ENCODE results near the gene CAMTA1.
"Not testable (repeated sequence)": the region's sequence is repeated elsewhere in the genome, so short reads cannot be mapped to it uniquely, and the experiment has no call there.

Gene CAMTA1

DNA sequence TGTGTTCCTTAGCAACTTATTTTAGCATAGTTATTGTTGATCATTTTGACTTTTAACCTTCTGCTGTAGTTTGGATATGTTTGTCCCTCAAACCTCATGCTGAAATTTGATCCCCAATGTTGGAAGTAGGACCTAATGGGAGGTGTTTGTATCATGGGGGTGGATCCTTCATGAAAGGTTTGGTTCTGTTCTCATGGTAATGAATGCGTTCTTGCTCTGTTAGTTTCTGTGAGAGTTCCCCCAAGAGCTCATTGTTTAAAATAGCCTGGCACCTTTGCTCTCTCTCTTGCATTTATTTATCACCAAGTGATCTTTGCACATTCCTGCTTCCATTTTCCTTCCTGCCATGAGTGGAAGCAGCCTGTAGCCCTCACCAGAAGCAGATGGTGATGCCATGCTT, 613.7 kb downstream of the CAMTA1 start:
- no peak for DNase-seq (ENCODE audit: low read depth in 1 of 2, low spot score in 1 of 2)

DNA sequence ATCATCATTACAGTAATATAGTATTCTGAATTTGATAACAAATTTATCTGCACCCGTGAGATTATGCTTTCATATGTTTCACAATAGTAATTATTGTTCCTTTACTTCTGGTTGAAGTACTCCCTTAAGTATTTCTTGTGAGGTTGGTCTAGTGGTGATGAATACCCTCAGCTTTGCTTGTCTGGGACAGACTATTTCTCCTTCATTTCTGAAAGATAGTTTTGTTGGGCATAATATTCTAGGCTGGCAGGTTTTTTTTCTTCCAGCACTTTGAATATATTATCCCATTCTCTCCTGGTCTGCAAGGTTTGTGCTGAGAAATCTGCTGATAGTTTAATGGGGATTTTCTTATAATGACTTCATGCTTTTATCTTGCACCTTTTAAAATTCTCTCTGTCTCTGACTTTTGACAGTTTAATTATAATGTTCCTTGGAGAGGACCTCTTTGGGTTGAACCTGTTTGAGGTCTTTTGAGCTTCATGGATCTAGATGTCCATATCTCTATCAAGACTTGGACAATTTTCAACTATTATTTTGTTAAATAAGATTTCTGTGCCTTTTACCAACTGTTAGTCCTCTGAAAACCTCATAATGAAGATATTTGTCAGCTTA, 614.4 kb downstream of the CAMTA1 start:
- DNase-seq (ENCODE audit: low read depth in 1 of 2, low spot score in 1 of 2), result no peak

DNA sequence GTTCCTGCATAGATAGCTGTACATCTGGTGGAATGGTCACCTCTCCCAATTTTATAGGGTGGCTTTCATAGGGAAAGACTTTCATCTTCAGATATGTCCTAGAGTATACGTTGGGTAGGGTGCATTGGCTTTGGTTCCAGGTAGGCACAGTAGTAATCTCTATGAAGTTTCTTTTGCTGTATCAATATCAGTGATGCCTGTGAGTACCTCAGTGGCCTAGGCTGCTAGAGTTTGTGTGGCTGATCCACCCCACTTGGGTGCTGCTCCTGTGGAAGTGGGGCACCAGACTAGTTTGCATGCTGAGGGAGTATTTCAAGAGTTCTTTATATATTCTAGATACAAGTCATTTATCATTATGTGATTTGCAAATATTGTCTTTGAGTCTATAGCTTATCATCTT, 615.3 kb downstream of the CAMTA1 start:
- no peak for DNase-seq (ENCODE audit: low read depth in 1 of 2, low spot score in 1 of 2)

- DNase-seq (ENCODE audit: low read depth in 1 of 2, low spot score in 1 of 2), result no peak
These were observed 616.7 kb downstream of the CAMTA1 start for GRCh38 chr1:7401814-7402547.

DNA sequence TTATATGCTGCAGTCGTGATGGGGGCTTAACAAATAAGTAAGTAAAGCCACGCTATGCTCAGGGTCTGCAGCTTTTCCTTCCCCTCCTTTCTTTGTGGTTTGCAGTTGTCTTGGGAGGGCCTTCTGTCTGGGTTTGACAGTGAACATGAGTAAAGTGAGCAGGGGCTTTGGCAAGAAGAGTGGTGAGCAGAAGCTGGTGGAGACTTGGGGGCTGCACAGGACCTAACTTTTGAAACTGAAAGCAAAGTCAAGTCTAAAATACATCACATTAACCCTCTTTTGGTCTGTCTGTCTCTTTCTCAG, 617.2 kb downstream of the CAMTA1 start:
- DNase-seq (ENCODE audit: low read depth in 1 of 2, low spot score in 1 of 2), result no peak

- no peak for DNase-seq (ENCODE audit: low read depth in 1 of 2, low spot score in 1 of 2)
These were observed 618.2 kb downstream of the CAMTA1 start for GRCh38 chr1:7403265-7404045.

GRCh38 chr1:7404046-7404742, 618.9 kb downstream of the CAMTA1 start:
- no peak for DNase-seq (ENCODE audit: low read depth in 1 of 2, low spot score in 1 of 2)

- no peak for DNase-seq (ENCODE audit: low read depth in 1 of 2, low spot score in 1 of 2)
These were observed 620.7 kb downstream of the CAMTA1 start for GRCh38 chr1:7405844-7406500.

GRCh38 chr1:7406641-7407543, 621.6 kb downstream of the CAMTA1 start:
- DNase-seq (ENCODE audit: low read depth in 1 of 2, low spot score in 1 of 2), result no peak

DNA sequence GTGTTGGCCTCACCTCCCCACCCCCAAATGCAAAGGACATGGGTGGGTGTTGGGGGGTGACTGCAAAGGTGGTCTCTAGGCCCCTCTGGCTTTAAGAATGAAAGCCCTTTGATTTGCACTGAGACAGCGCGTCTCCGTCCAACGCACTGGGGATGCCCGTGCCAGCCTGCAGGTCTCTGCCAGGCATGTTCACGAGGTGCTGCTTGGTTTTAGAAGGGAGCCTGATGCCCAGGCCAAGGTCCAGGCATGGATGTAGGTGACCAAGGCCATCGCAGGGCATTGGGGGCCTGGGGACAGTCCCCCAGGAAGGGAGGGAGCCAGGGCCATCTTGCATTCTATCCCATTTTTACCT, 622.3 kb downstream of the CAMTA1 start:
- no peak for DNase-seq (ENCODE audit: low read depth in 1 of 2, low spot score in 1 of 2)

DNA sequence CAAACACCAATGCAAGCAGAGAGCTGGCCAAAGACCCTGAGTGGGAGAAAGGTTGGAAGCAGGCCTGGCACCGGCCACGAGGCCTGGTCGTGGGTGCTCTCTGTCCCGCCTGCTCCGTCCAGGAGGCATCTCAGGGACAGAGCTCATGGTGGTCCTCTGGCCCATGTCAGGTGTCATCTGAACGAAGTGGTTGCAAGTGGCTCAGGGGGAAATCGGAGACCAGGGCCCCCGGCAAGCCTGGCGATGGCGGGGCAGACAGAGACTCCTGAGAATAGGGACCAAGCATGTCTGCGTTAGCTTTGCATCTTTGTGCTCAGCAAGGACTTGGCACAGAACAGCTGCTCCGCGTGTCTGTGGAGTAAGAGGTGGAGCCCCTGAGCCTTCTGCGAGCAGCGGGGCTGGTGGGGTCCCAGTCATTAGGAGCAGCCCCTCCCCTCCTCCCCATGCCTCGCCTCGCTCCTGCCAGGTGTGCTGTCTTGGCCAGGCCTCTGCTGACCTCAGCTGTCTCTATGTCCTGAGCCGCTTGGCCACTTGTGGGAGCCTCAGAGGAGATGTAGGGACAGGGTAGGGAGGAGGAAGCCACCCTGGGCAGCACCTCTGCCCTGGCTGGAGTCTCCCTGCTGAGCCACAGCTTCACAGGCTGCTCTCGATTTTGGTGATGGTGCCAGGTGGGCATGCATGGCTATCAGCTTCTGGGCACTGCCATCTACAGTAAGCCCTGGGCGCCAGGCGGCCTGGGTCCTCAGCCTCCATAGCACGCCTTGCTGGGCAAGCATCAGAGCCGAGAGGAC, 622.9 kb downstream of the CAMTA1 start:
- DNase-seq (ENCODE audit: low read depth in 1 of 2, low spot score in 1 of 2), result no peak

- no peak for DNase-seq (ENCODE audit: low read depth in 1 of 2, low spot score in 1 of 2)
These were observed 623.5 kb downstream of the CAMTA1 start for GRCh38 chr1:7408771-7409150.

DNA sequence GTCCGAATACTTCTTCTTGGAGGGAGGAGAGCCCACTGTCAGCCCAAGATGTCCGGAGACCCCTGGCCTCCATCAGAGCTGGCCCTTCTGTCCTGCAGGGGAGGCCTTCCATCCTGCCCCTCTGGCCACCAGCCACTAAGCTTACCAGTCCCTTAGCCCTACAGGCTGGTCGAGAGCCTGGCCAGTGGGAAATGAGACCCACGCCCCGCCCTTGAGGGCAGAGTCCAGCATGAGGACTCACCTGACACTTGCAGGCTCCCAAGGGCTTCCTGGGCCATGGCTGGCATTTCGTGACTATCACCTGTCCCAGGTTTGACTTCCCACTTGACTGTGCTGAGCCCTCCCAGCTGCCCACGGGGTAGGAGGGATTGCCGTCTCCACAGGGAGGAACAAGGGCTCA, 624.0 kb downstream of the CAMTA1 start:
- DNase-seq (ENCODE audit: low read depth in 1 of 2, low spot score in 1 of 2), result no peak

DNA sequence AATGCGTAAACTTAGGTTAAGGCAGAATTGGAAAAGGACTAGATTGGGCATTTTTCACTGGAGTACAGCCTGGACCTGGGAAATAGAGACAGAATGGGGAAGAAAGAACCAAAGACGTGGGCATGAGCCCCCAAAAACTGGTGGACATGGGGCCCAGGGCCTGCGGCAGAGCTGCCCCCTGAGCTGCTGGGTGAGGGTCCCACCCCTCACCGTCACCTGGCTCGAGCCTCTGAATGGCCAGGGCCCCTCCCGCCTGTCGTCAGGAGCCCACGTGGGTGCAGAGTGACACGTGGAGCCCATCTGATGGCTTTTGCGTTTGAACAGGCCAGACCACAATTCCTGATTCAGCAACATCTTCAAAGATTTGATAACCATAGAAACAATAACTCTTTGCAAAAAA, 624.9 kb downstream of the CAMTA1 start:
- no peak for DNase-seq (ENCODE audit: low read depth in 1 of 2, low spot score in 1 of 2)

DNA sequence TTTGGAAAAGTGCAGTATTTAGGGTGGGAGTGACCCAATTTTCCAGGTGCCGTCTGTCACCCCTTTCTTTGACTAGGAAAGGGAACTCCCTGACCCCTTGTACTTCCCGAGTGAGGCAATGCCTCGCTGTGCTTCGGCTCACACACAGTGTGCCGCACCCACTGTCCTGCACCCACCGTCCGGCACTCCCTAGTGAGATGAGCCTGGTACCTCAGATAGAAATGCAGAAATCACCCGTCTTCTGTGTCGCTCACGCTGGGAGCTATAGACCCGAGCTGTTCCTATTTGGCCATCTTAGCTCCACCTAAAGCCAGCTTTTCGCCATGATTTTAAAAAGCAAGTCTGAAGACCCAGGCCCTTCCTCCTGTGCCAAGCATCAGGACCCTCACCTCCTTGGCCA, 632.4 kb downstream of the CAMTA1 start:
- DNase-seq (ENCODE audit: low read depth in 1 of 2, low spot score in 1 of 2), result not testable (repeated sequence)

- DNase-seq (ENCODE audit: low read depth in 1 of 2, low spot score in 1 of 2), result no peak
These were observed 633.3 kb downstream of the CAMTA1 start for GRCh38 chr1:7418442-7419080.

- no peak for DNase-seq (ENCODE audit: low read depth in 1 of 2, low spot score in 1 of 2)
These were observed 634.8 kb downstream of the CAMTA1 start for GRCh38 chr1:7420098-7420445.

DNA sequence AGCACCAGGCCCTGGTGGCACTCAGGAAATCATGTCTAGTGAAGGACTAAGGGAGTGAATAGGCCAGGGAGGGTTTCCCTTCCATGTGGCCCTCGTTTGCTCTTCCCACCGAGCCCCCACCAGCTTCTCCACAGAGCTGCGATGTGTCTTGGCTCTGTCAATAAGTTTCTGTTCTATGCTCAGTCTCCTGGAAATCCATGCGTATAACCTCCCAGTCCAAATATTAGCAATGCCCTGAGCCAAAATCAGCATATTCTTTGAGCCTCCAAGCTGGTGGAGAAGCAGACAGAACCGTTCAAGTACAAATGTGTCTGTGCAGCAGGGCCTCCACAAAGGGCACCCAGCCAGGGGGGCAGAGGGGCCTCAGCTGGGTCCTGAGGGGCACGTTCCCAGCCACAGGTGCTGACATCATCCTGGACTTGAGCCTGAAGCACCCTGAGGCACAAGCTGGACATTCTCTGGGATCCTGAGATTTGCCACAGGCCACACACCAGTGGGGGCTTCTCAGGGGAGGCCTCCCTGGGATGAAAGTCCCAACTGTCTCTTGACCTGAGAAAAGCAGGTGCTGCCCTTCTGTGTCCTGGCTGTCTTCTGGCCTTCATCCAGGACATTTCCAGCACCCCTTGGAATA, 635.3 kb downstream of the CAMTA1 start:
- DNase-seq (ENCODE audit: low read depth in 1 of 2, low spot score in 1 of 2), result no peak

Data from activated CD4-positive, alpha-beta T cell treated with anti-CD3 and anti-CD28 coated beads, Interleukin-2, amount 50 U/mL, for 24 hours (primary cell).